ENCODE measurements around the gene KCNK2. TPM values are rescaled to one million over a fixed set of nuclear protein-coding genes. Genes with fewer than 3 reads are reported as not detected.

The KCNK2 gene
- polyA plus RNA-seq, 1 of the 3 experiments (the other 2 are of a cell fraction), result 12.2 TPM

- POLR2A ChIA-PET, result no interaction called here
- Histone ChIP-seq H4K20me1 (ENCODE audit: insufficient read depth) (no peaks in the 10 kb centered on the region), H3K4me3 (ENCODE audit: low read depth in 2 of 2, low read length in 1 of 2) (no peak overlapping the region), H3F3A (replicated peaks; ENCODE audit: insufficient read depth) (no peaks in the 10 kb centered on the region), H3K9me3 (no peaks in the 10 kb centered on the region), H3K36me3 (replicated peaks in 1 of 2; ENCODE audit: control insufficient read depth in 1 of 2, insufficient read depth in 2 of 2, low read length in 1 of 2) (no peaks in the 10 kb centered on the region), H3K9me2 (no peaks in the 10 kb centered on the region), H3K4me1 (ENCODE audit: control insufficient read depth in 1 of 2, insufficient read depth in 2 of 2, low read depth in 1 of 2, low read length in 1 of 2) (no peaks in the 10 kb centered on the region; a peak in 1 of 4 replicates), H3K9ac (no peak overlapping the region), H3K4me2 (no peak overlapping the region), H3K79me2 (ENCODE audit: insufficient read depth) (no peaks in the 10 kb centered on the region), H2AFZ (ENCODE audit: low read depth) (peak overlapping the region; percentile 27; the same call in 1 of the 2 replicates), H3K27me3 (ENCODE audit: insufficient read depth) (no peaks in the 10 kb centered on the region), H3K27ac (ENCODE audit: low read depth in 2 of 2, low read length in 1 of 2) (no peak overlapping the region)
- CTCF ChIA-PET, result no interaction called here
- TF ChIP-seq REST (IDR thresholded peaks at IDR 0.05; ENCODE audit: low read depth, low read length) (no peak), GABPA (IDR thresholded peaks at IDR 0.05; ENCODE audit: low read depth) (no peak), ELF1 (IDR thresholded peaks at IDR 0.05) (no peak), FOXM1 (IDR thresholded peaks at IDR 0.05; ENCODE audit: low read depth) (no peak), MAX (IDR thresholded peaks at IDR 0.05; ENCODE audit: low read depth) (no peak), CHD2 (IDR thresholded peaks at IDR 0.05; ENCODE audit: low read length, partially characterized antibody) (no peak), CTCF (IDR thresholded peaks at IDR 0.05) (no peak), RFX5 (IDR thresholded peaks at IDR 0.05; ENCODE audit: low read length) (no peak)
- DNase-seq, result no peak
Observed at GRCh38 chr1:215131291-215131690, 48.8 kb downstream of the KCNK2 start.

GRCh38 chr1:215132156-215132555 lies 49.6 kb downstream of the KCNK2 start:
- 19% methylated on average over 2 of the region's 2 CpGs for WGBS (ENCODE audit: low lambda C conversion rate)
- Histone ChIP-seq H2AFZ (ENCODE audit: low read depth) (peak overlapping the region; percentile 27; the same call in 1 of the 2 replicates), H3K9ac (no peak overlapping the region), H3K79me2 (ENCODE audit: insufficient read depth) (no peaks in the 10 kb centered on the region), H3K9me2 (no peaks in the 10 kb centered on the region), H3K4me1 (ENCODE audit: control insufficient read depth in 1 of 2, insufficient read depth in 2 of 2, low read depth in 1 of 2, low read length in 1 of 2) (no peaks in the 10 kb centered on the region; a peak in 1 of 4 replicates), H3K9me3 (no peaks in the 10 kb centered on the region), H3K27me3 (ENCODE audit: insufficient read depth) (no peaks in the 10 kb centered on the region), H3F3A (replicated peaks; ENCODE audit: insufficient read depth) (no peaks in the 10 kb centered on the region), H3K36me3 (replicated peaks in 1 of 2; ENCODE audit: control insufficient read depth in 1 of 2, insufficient read depth in 2 of 2, low read length in 1 of 2) (no peaks in the 10 kb centered on the region), H3K4me3 (ENCODE audit: low read depth in 2 of 2, low read length in 1 of 2) (peak overlapping the region in 1 of 2 experiments; percentile 6; a peak in 2 of 4 replicates), H4K20me1 (ENCODE audit: insufficient read depth) (no peaks in the 10 kb centered on the region), H3K4me2 (0 out of 2 replicates have a peak overlapping the region, but pooled peaks have one; percentile 17), H3K27ac (ENCODE audit: low read depth in 2 of 2, low read length in 1 of 2) (peak overlapping the region in 1 of 2 experiments; percentile 19; a peak in 1 of 4 replicates)
- no peak for DNase-seq
- ChIA-PET CTCF (no interaction called here), POLR2A (no interaction called here)
- no peak for TF ChIP-seq POLR2AphosphoS5 (IDR thresholded peaks at IDR 0.05; ENCODE audit: low read depth, low read length)
- no peak for TF ChIP-seq RCOR1 (IDR thresholded peaks at IDR 0.05; ENCODE audit: low read length)
- no peak for TF ChIP-seq ZBTB33 (IDR thresholded peaks at IDR 0.05; ENCODE audit: borderline replicate concordance, low read depth)
- no peak for TF ChIP-seq YY1 (IDR thresholded peaks at IDR 0.05; ENCODE audit: low read depth)
- no peak for TF ChIP-seq REST (IDR thresholded peaks at IDR 0.05; ENCODE audit: low read depth, low read length)
- TF ChIP-seq USF2 (IDR thresholded peaks at IDR 0.05; ENCODE audit: borderline replicate concordance, low read depth, low read length), result no peak
- no peak for TF ChIP-seq FOXM1 (IDR thresholded peaks at IDR 0.05; ENCODE audit: low read depth)
- no peak for TF ChIP-seq EZH2phosphoT487 (IDR thresholded peaks at IDR 0.05; ENCODE audit: borderline replicate concordance, low read depth)
- TF ChIP-seq MXI1 (IDR thresholded peaks at IDR 0.05; ENCODE audit: low read depth, low read length), result no peak
